Esophagus muscularis mucosa (tissue), 4 donors: Measurements from ENCODE around the gene SRXN1.

ENCODE experiments used
- CTCF ChIP-seq, 3 experiments: fragments of 200-600 bp in 2 of 3; fragments of 450-650 bp in 1 of 3; sonication (generic) in 2 of 3; IDR thresholded peaks; one replicate each; pipeline ENCODE4 v1.5.1; 2017 to 2019; ENCODE audit warnings: antibody characterized with exemption in 3 of 3, mild to moderate bottlenecking in 2 of 3, moderate library complexity in 1 of 3
- EP300 ChIP-seq: sonication (generic); formaldehyde crosslinking; IDR thresholded peaks from one replicate; pipeline ENCODE4 v1.6.1; 2017; ENCODE audit warnings: antibody characterized with exemption
- POLR2A ChIP-seq: fragments of 450-650 bp; IDR thresholded peaks from one replicate; pipeline ENCODE4 v1.6.1; 2017; ENCODE audit warnings: antibody characterized with exemption, moderate library complexity, mild to moderate bottlenecking, low read depth

- TF ChIP-seq EP300 (no peak), POLR2A (no peak), CTCF (IDR thresholded peaks at IDR 0.05) (no peak)
Measured at GRCh38 chr20:641516-641875, 11.5 kb downstream of the SRXN1 start.
